Adrenal gland (tissue), 12 donors: ENCODE data around the gene TMEM135. TPM values are rescaled to one million over a fixed set of nuclear protein-coding genes. Genes with fewer than 3 reads are reported as not detected.
"Not testable (repeated sequence)": the region's sequence is repeated elsewhere in the genome, so short reads cannot be mapped to it uniquely, and the experiment has no call there.

Experiments
- DNase-seq, 7 donors: peaks; one replicate each; pipeline ENCODE4 v3.0.0-alpha.2; 2019 to 2020
- H3K27ac ChIP-seq, 5 donors: fragments of 200-600 bp; sonication (generic) in 4 of 5; 1 replicate in 3 of 5; 2 replicates in 2 of 5; pipeline versions ENCODE4 v1.5.1 to v1.8.0; 2016 to 2020; ENCODE audit warnings: mild to moderate bottlenecking in 1 of 5
- H3K27me3 ChIP-seq: fragments of 200-600 bp; 2 replicates; pipeline ENCODE4 v1.8.0; 2021
- H3K36me3 ChIP-seq, 2 donors: fragments of 200-600 bp; replicated peaks in 1 of 2; 1 replicate in 1 of 2; 2 replicates in 1 of 2; pipeline versions ENCODE4 v1.5.1 to v1.8.0; 2018 to 2022
- H3K4me1 ChIP-seq, 2 donors: fragments of 200-600 bp; replicated peaks in 1 of 2; 1 replicate in 1 of 2; 2 replicates in 1 of 2; pipeline versions ENCODE4 v1.5.1 to v1.8.0; 2018 to 2021
- H3K4me3 ChIP-seq, 4 donors: fragments of 200-600 bp; sonication (generic) in 3 of 4; one replicate each; pipeline ENCODE4 v1.5.1; 2016 to 2018
- H3K9me3 ChIP-seq, 3 donors: fragments of 200-600 bp; sonication (generic) in 1 of 3; replicated peaks in 1 of 3; 1 replicate in 2 of 3; 2 replicates in 1 of 3; pipeline versions ENCODE4 v1.5.1 to v1.8.0; 2016 to 2021
- CTCF ChIP-seq, 6 experiments: fragments of 450-650 bp in 4 of 6; fragments of 200-600 bp in 2 of 6; sonication (generic) in 1 of 6; IDR thresholded peaks; 1 replicate in 5 of 6; 2 replicates in 1 of 6; pipeline versions ENCODE4 v1.5.1 to v1.8.0; 2016 to 2021; ENCODE audit warnings: antibody characterized with exemption in 6 of 6, mild to moderate bottlenecking in 2 of 6, moderate library complexity in 1 of 6
- POLR2A ChIP-seq, 2 donors: fragments of 450-650 bp; IDR thresholded peaks; one replicate each; pipeline ENCODE4 v1.6.1; 2017; ENCODE audit warnings: antibody characterized with exemption in 2 of 2, mild to moderate bottlenecking in 2 of 2, moderate library complexity in 1 of 2
- WGBS, 4 donors: extraction: QIAGEN DNeasy Blood & Tissue Kit in 2 of 4; methylation state at CpG; one replicate each; pipeline versions ENCODE4 v1.1.5 to v1.1.7; 2013 to 2017; 5-methylcytosine and 5-hydroxymethylcytosine counted together
- intact Hi-C, 2 donors: fragments of 100-400 bp; cut with DNase I; formaldehyde crosslinking; loops; one replicate each; pipeline versions ENCODE4 v1.14.1 to v1.15.0; 2022 to 2023
- polyA plus RNA-seq, 3 donors: library from polyadenylated mRNA; stranded (reverse); fragments of 200-250 nt in 2 of 3; fragments of 350-450 nt in 1 of 3; fragmentation: Illumina TruSeq in 1 of 3; extraction: RNeasy Lipid Tissue Mini Kit (QIAGEN cat#74804) in 1 of 3; gene quantifications; one replicate each; pipeline ENCODE4 v1.2.3, GENCODE V29; 2013 to 2014
- total RNA-seq, 9 donors: library from RNA; depleted of rRNA in 4 of 9; stranded (reverse); fragments of >200 nt in 4 of 9; fragments of 120-200 nt in 1 of 9; fragmentation: NEBNext Ultra II Directional in 1 of 9; extraction: Animal tissue kit (Norgen Biotek cat#: 25700) in 1 of 9; gene quantifications; one replicate each; pipeline versions ENCODE4 v1.1.0 to v1.2.4, GENCODE V29; 2013 to 2023
- donor health status: healthy with polysubstance abuse.
- donor health status: Bipolar disorder and iron deficiency.
- donor health status: DM: yes; HTN: yes; CAD: no.
- donor health status: DM: no; HTN: no; CAD: no.
- donor health status: DM: no; HTN: no; CAD: no.
- donor health status: DM: yes; HTN: yes; CAD: no.

Gene TMEM135
- total and polyA plus RNA-seq, 12 donors, result 8.2 to 101 (median 44.5) TPM

GRCh38 chr11:87148749-87149148 lies 111.0 kb downstream of the TMEM135 start:
- 85 to 87% (median 85%) methylated on average over 2 of the region's 2 CpGs for WGBS, 4 donors
- H3K9me3 ChIP-seq, result no peaks in the 10 kb centered on the region
- no peak overlapping the region for H3K27ac ChIP-seq
- DNase-seq, result no peak
- peaks cover 0 to 12% of the 10 kb centered on the region in 2 donors for H3K4me1 ChIP-seq
- H3K36me3 ChIP-seq, result no peaks in the 10 kb centered on the region
- intact Hi-C loops, result no loop called here
- no peaks in the 10 kb centered on the region for H3K27me3 ChIP-seq
- H3K4me3 ChIP-seq, result no peak overlapping the region
- TF ChIP-seq POLR2A (IDR thresholded peaks at IDR 0.05) (no peak), CTCF (IDR thresholded peaks at IDR 0.05) (no peak)

GRCh38 chr11:87149782-87150181 lies 112.0 kb downstream of the TMEM135 start:
- intact Hi-C loops, H3K27ac ChIP-seq, H3K9me3 ChIP-seq, H3K4me3 ChIP-seq, H3K36me3 ChIP-seq, H3K27me3 ChIP-seq, DNase-seq: not testable (repeated sequence)
- peaks cover 0 to 12% of the 10 kb centered on the region in 2 donors for H3K4me1 ChIP-seq
- WGBS, 4 donors, result 92 to 99% (median 98%) methylated on average over 7 of the region's 7 CpGs

GRCh38 chr11:87150936-87151335 lies 113.2 kb downstream of the TMEM135 start:
- no peaks in the 10 kb centered on the region for H3K36me3 ChIP-seq
- peaks cover 0 to 15% of the 10 kb centered on the region in 2 donors for H3K4me1 ChIP-seq
- no peak overlapping the region for H3K4me3 ChIP-seq
- no peak for TF ChIP-seq POLR2A (IDR thresholded peaks at IDR 0.05)
- no peak for TF ChIP-seq CTCF (IDR thresholded peaks at IDR 0.05)
- intact Hi-C loops, result no loop called here
- 58 to 66% (median 60%) methylated on average over 1 of the region's 1 CpG for WGBS, 4 donors
- H3K9me3 ChIP-seq, result no peaks in the 10 kb centered on the region
- H3K27ac ChIP-seq, result no peak overlapping the region
- no peaks in the 10 kb centered on the region for H3K27me3 ChIP-seq
- no peak for DNase-seq

GRCh38 chr11:87154246-87154645 lies 116.5 kb downstream of the TMEM135 start:
- peaks cover 0 to 7% (median 0%) of the 10 kb centered on the region in 3 donors for H3K9me3 ChIP-seq
- intact Hi-C loops, result no loop called here
- TF ChIP-seq POLR2A (IDR thresholded peaks at IDR 0.05) (no peak), CTCF (IDR thresholded peaks at IDR 0.05) (no peak)
- no peak for DNase-seq
- no peak overlapping the region for H3K27ac ChIP-seq
- no peak overlapping the region for H3K4me3 ChIP-seq
- H3K4me1 ChIP-seq, result peaks cover 0 to 17% of the 10 kb centered on the region in 2 donors
- no peaks in the 10 kb centered on the region for H3K27me3 ChIP-seq
- H3K36me3 ChIP-seq, result no peaks in the 10 kb centered on the region
- 95 to 100% (median 98%) methylated on average over 2 of the region's 2 CpGs for WGBS, 4 donors

GRCh38 chr11:87156970-87157369 lies 119.2 kb downstream of the TMEM135 start:
- no peak overlapping the region for H3K4me3 ChIP-seq
- peaks cover 0 to 7% (median 0%) of the 10 kb centered on the region in 3 donors for H3K9me3 ChIP-seq
- H3K27ac ChIP-seq, result no peak overlapping the region
- no peaks in the 10 kb centered on the region for H3K27me3 ChIP-seq
- no peaks in the 10 kb centered on the region for H3K36me3 ChIP-seq
- DNase-seq, result no peak
- TF ChIP-seq POLR2A (IDR thresholded peaks at IDR 0.05), result no peak
- TF ChIP-seq CTCF (IDR thresholded peaks at IDR 0.05), result no peak
- intact Hi-C loops, result no loop called here
- WGBS, 4 donors, result 92 to 98% (median 94%) methylated on average over 2 of the region's 2 CpGs
- H3K4me1 ChIP-seq, result peaks cover 7 to 16% of the 10 kb centered on the region in 2 donors

- intact Hi-C loops, DNase-seq, H3K27ac ChIP-seq, H3K27me3 ChIP-seq, H3K9me3 ChIP-seq, H3K4me3 ChIP-seq, H3K36me3 ChIP-seq: not testable (repeated sequence)
- H3K4me1 ChIP-seq, result peaks cover 10 to 14% of the 10 kb centered on the region in 2 donors
- WGBS, 4 donors, result 92 to 100% (median 95%) methylated on average over 3 of the region's 3 CpGs
These were observed 131.3 kb downstream of the TMEM135 start for GRCh38 chr11:87169076-87169475.
